HT1080 (cell line): ENCODE results near the gene CREB3L4. TPM values are rescaled to one million over a fixed set of nuclear protein-coding genes. Genes with fewer than 3 reads are reported as not detected.

Experiments used
- DNase-seq: peaks from one replicate; pipeline ENCODE4 v3.0.0-alpha.2; 2015; ENCODE audit warnings: low read depth
- total RNA-seq: library from RNA; depleted of rRNA; stranded (reverse); fragments of >200 nt; shearing (Covaris generic); gene quantifications from 2 replicates; pipeline ENCODE4 v1.2.3, GENCODE V29; 2014

CREB3L4 gene
- total RNA-seq, 1 experiment from 2014 or later, result 9.0 TPM

- no peak for DNase-seq
Measured at GRCh38 chr1:153936011-153936802, 31.5 kb upstream of the CREB3L4 start.

GRCh38 chr1:153937331-153937730 is 30.4 kb upstream of the CREB3L4 start:
- DNase-seq, result no peak

GRCh38 chr1:153938996-153939395 is 28.7 kb upstream of the CREB3L4 start:
- no peak for DNase-seq

GRCh38 chr1:153939476-153939875 is 28.2 kb upstream of the CREB3L4 start:
- no peak for DNase-seq

- DNase-seq, result no peak
Measured at GRCh38 chr1:153940756-153941155, 26.9 kb upstream of the CREB3L4 start.

- no peak for DNase-seq
Measured at GRCh38 chr1:153941826-153942725, 25.6 kb upstream of the CREB3L4 start.

- no peak for DNase-seq
Measured at GRCh38 chr1:153942766-153943549, 24.7 kb upstream of the CREB3L4 start.

- DNase-seq, result no peak
Measured at GRCh38 chr1:153944005-153944826, 23.5 kb upstream of the CREB3L4 start.

GRCh38 chr1:153944827-153945117 is 22.9 kb upstream of the CREB3L4 start:
- DNase-seq, result no peak

- DNase-seq, result peak; percentile 13
Measured at GRCh38 chr1:153945131-153945794, 22.4 kb upstream of the CREB3L4 start.

- peak; percentile 66 for DNase-seq
Measured at GRCh38 chr1:153945795-153946621, 21.7 kb upstream of the CREB3L4 start.

- peak; percentile 71 for DNase-seq
Measured at GRCh38 chr1:153946622-153947241, 21.0 kb upstream of the CREB3L4 start, which contains the start of gene DENND4B. TSS of gene DENND4B (minus strand) at chr1:153946718. CDS start at chr1:153944374, 2,344 bp downstream.

GRCh38 chr1:153951183-153951582 is 16.5 kb upstream of the CREB3L4 start:
- DNase-seq, result no peak

- no peak for DNase-seq
Measured at GRCh38 chr1:153951801-153952200, 15.9 kb upstream of the CREB3L4 start.

GRCh38 chr1:153953859-153954365 is 13.8 kb upstream of the CREB3L4 start:
- DNase-seq, result no peak

GRCh38 chr1:153954826-153955225 is 12.9 kb upstream of the CREB3L4 start:
- DNase-seq, result no peak

GRCh38 chr1:153956997-153957715 is 10.5 kb upstream of the CREB3L4 start:
- DNase-seq, result no peak

GRCh38 chr1:153957744-153958110 is 10.0 kb upstream of the CREB3L4 start:
- DNase-seq, result peak; percentile 29
